OCI-LY3 (cell line): ENCODE data around the gene ERG.

Experiments
- CTCF ChIP-seq: fragments of 200-600, 300-600 bp; sonication (generic); IDR thresholded peaks from 2 replicates; pipeline ENCODE4 v1.5.1; 2014; ENCODE audit warnings: antibody characterized with exemption, low read length, low read depth
- EZH2phosphoT487 ChIP-seq: fragments of 200-600 bp; shearing (Covaris generic); IDR thresholded peaks from 2 replicates; pipeline ENCODE4 v1.6.1; 2018; ENCODE audit warnings: antibody characterized with exemption, mixed run types, low read depth

GRCh38 chr21:38498057-38498833 is at the start of gene ERG:
- TF ChIP-seq CTCF = no peak
- TF ChIP-seq EZH2phosphoT487 = no peak
